Hematopoietic multipotent progenitor cell treated with erythropoietin and hydrocortisone succinate and interleukin-3 and kit ligand, for 8 days (in vitro differentiated cells): ENCODE results near the gene R3HDM4.
A peak's percentile ranks its signal among the peaks of the same experiment; 100 is the strongest.

ENCODE experiments used
- DNase-seq: peaks from one replicate; pipeline ENCODE4 v3.0.0-alpha.2; 2015

R3HDM4 gene

GRCh38 chr19:947090-947706, 34.2 kb upstream of the R3HDM4 start:
- DNase-seq: no peak

GRCh38 chr19:945401-946252, 32.6 kb upstream of the R3HDM4 start:
- DNase-seq: no peak

- DNase-seq: peak; percentile 51
These were observed 31.7 kb upstream of the R3HDM4 start for GRCh38 chr19:944663-945241.

- peak; percentile 95 for DNase-seq
These were observed 31.1 kb upstream of the R3HDM4 start for GRCh38 chr19:944171-944567.

- DNase-seq: no peak
These were observed 30.6 kb upstream of the R3HDM4 start for GRCh38 chr19:943551-944170.

- DNase-seq: no peak
These were observed 29.2 kb upstream of the R3HDM4 start for GRCh38 chr19:942133-942645.

- DNase-seq: no peak
These were observed 28.5 kb upstream of the R3HDM4 start for GRCh38 chr19:941292-942132.

- DNase-seq: peak; percentile 92
These were observed 27.7 kb upstream of the R3HDM4 start for GRCh38 chr19:940591-941291.

GRCh38 chr19:939922-940321, 26.9 kb upstream of the R3HDM4 start:
- DNase-seq: no peak

- no peak for DNase-seq
These were observed 26.4 kb upstream of the R3HDM4 start for GRCh38 chr19:939439-939838.

GRCh38 chr19:938233-938923, 25.4 kb upstream of the R3HDM4 start:
- no peak for DNase-seq

- no peak for DNase-seq
These were observed 24.3 kb upstream of the R3HDM4 start for GRCh38 chr19:937259-937694.

- no peak for DNase-seq
These were observed 23.1 kb upstream of the R3HDM4 start for GRCh38 chr19:936175-936546.

- DNase-seq: peak; percentile 29
These were observed 22.0 kb upstream of the R3HDM4 start for GRCh38 chr19:934865-935479.

- no peak for DNase-seq
These were observed 21.3 kb upstream of the R3HDM4 start for GRCh38 chr19:934197-934840.

- DNase-seq: no peak
These were observed 20.5 kb upstream of the R3HDM4 start for GRCh38 chr19:933553-933882.

- DNase-seq: no peak
These were observed 19.9 kb upstream of the R3HDM4 start for GRCh38 chr19:932648-933552.

- DNase-seq: no peak
These were observed 19.0 kb upstream of the R3HDM4 start for GRCh38 chr19:931860-932647.
